PC-3 (cell line): Measurements from ENCODE around the gene MRPS24. TPM values are rescaled to one million over a fixed set of nuclear protein-coding genes. Genes with fewer than 3 reads are reported as not detected.
"Not testable (repeated sequence)": the region's sequence is repeated elsewhere in the genome, so short reads cannot be mapped to it uniquely, and the experiment has no call there.

ENCODE experiments used
- ATAC-seq: fragments of 200-7000 bp; cut with Tn5 transposase; 2 replicates; pipeline ENCODE4 v1.9.1; 2020; ENCODE audit warnings: mild to moderate bottlenecking, moderate library complexity
- BruUV-seq: library from RNA; stranded (reverse); fragments of 400-500 nt; replicated peaks from 2 replicates; lab custom pipeline; 2021; lab: Mats Ljungman, UMichigan
- CTCF ChIA-PET: fragments of 300-600 bp; sonication (Branson Sonifier 250); formaldehyde crosslinking; loops from one replicate; lab custom pipeline; 2022; ENCODE audit warnings: antibody characterized with exemption; lab: Charles Lee
- POLR2A ChIA-PET: fragments of 300-600 bp; sonication (Branson Sonifier 250); formaldehyde crosslinking; loops from one replicate; lab custom pipeline; 2022; ENCODE audit warnings: antibody characterized with exemption; ENCODE audit not compliant: unreplicated experiment; lab: Charles Lee
- DNase-seq: peaks from one replicate; pipeline ENCODE4 v3.0.0-alpha.2; 2015
- H2AFZ ChIP-seq: fragments of 300-600 bp; sonication (generic); 2 replicates; pipeline ENCODE4 v1.6.0; 2016; ENCODE audit warnings: antibody characterized with exemption, low read length
- H3F3A ChIP-seq: fragments of 300-600 bp; sonication (generic); one replicate; pipeline ENCODE4 v1.6.0; 2017; ENCODE audit warnings: antibody characterized with exemption, low read length, control low read depth, mild to moderate bottlenecking; ENCODE audit not compliant: unreplicated experiment
- H3K27ac ChIP-seq: fragments of 300-600 bp; sonication (generic); 2 replicates; pipeline ENCODE4 v1.5.1; 2016; ENCODE audit warnings: mild to moderate bottlenecking, low read length
- H3K27me3 ChIP-seq: fragments of 300-600 bp; sonication (generic); 2 replicates; pipeline ENCODE4 v1.6.1; 2016; ENCODE audit warnings: low read length, mixed read lengths
- H3K36me3 ChIP-seq: fragments of 300-600 bp; sonication (generic); 2 replicates; pipeline ENCODE4 v1.6.1; 2016; ENCODE audit warnings: low read depth, mixed run types, low read length, mixed read lengths
- H3K4me1 ChIP-seq: fragments of 300-600 bp; sonication (generic); 2 replicates; pipeline ENCODE4 v1.5.1; 2016; ENCODE audit warnings: low read length; ENCODE audit not compliant: insufficient read depth
- H3K4me2 ChIP-seq: fragments of 300-600 bp; sonication (generic); 2 replicates; pipeline ENCODE4 v1.6.0; 2016; ENCODE audit warnings: low read length
- H3K4me3 ChIP-seq: fragments of 300-600 bp; sonication (generic); 2 replicates; pipeline ENCODE4 v1.5.1; 2016; ENCODE audit warnings: mild to moderate bottlenecking, low read length, mixed read lengths
- H3K79me2 ChIP-seq: fragments of 300-600 bp; sonication (generic); 2 replicates; pipeline ENCODE4 v1.6.1; 2017; ENCODE audit warnings: low read length, mixed read lengths
- H3K9ac ChIP-seq: fragments of 300-600 bp; sonication (generic); 2 replicates; pipeline ENCODE4 v1.6.0; 2016; ENCODE audit warnings: mild to moderate bottlenecking, low read length
- H3K9me2 ChIP-seq: fragments of 300-600 bp; sonication (generic); replicated peaks from 2 replicates; pipeline ENCODE4 v1.6.1; 2016; ENCODE audit warnings: mixed run types, low read length, mixed read lengths
- H3K9me3 ChIP-seq: fragments of 300-600 bp; sonication (generic); 2 replicates; pipeline ENCODE4 v1.6.1; 2016; ENCODE audit warnings: low read length, mixed read lengths
- H4K20me1 ChIP-seq: fragments of 300-600 bp; sonication (generic); 2 replicates; pipeline ENCODE4 v1.6.1; 2016; ENCODE audit warnings: low read length, mixed read lengths
- EZH2 ChIP-seq: fragments of 300-600 bp; sonication (generic); IDR thresholded peaks from one replicate; pipeline ENCODE4 v1.6.1; 2017; ENCODE audit warnings: antibody characterized with exemption, mild to moderate bottlenecking, low read length; ENCODE audit not compliant: unreplicated experiment
- EZH2phosphoT487 ChIP-seq: fragments of 300-600 bp; sonication (generic); IDR thresholded peaks from 2 replicates; pipeline ENCODE4 v1.6.1; 2018; ENCODE audit warnings: mild to moderate bottlenecking, antibody characterized with exemption, low read length, borderline replicate concordance
- intact Hi-C: fragments of 100-400 bp; cut with micrococcal nuclease; formaldehyde crosslinking; loops from 2 replicates; pipeline ENCODE4 v1.9.0; 2023
- total RNA-seq: library from RNA; depleted of rRNA; stranded (reverse); fragments of >200 nt; gene quantifications from 2 replicates; pipeline ENCODE4 v1.2.3, GENCODE V29; 2014
- TF ChIP-seq, protein P1 (sequence below): fragments of 300-600 bp; sonication (generic); conservative IDR thresholded peaks from 2 replicates; pipeline ENCODE4 v1.5.1; 2017; ENCODE audit warnings: antibody characterized with exemption, low read depth, mild to moderate bottlenecking, low read length

The MRPS24 gene
- total RNA-seq, 1 experiment from 2014 or later, result 200 TPM

DNA sequence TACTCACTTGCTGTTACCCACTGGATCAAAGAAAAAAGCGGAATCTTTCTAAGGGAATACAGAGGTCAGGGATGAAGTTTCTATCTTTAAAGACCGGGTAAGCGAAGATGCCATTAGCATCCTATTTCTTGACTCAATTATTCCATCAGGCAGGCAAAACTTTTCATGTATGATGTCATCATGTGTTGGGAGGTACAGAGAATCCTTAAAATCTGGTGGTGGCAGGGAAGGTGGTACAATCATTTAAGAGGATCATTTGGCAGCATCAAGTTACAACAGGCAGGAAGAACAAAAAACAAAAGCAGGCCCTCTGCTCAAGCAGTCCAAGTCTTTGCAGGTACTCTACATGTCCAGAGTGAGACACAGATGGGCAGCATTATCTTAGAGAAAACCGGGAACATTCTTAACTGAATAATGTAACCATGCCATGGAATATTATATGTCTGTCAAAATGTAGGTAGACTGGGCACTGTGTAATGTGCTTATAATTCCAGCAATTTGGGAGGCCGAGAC, 33.3 kb upstream of the MRPS24 start:
- Histone ChIP-seq H3F3A (no peaks in the 10 kb centered on the region), H3K27ac (no peak overlapping the region), H2AFZ (no peak overlapping the region), H4K20me1 (peaks cover 12% of the 10 kb centered on the region; the same call in 1 of the 2 replicates), H3K4me2 (no peak overlapping the region), H3K9me3 (no peaks in the 10 kb centered on the region), H3K9me2 (no peaks in the 10 kb centered on the region), H3K4me3 (no peak overlapping the region), H3K9ac (no peak overlapping the region), H3K4me1 (peaks cover 26% of the 10 kb centered on the region), H3K79me2 (peaks cover 79% of the 10 kb centered on the region), H3K36me3 (no peaks in the 10 kb centered on the region), H3K27me3 (no peaks in the 10 kb centered on the region)
- ATAC-seq (no peak), DNase-seq (no peak)
- ChIA-PET POLR2A (no interaction called here), CTCF (no interaction called here)
- intact Hi-C loops, result no loop called here
- no TSS peak for BruUV-seq
- TF ChIP-seq EZH2 (no peak), EZH2phosphoT487 (no peak)
- TF ChIP-seq, protein P1, sequence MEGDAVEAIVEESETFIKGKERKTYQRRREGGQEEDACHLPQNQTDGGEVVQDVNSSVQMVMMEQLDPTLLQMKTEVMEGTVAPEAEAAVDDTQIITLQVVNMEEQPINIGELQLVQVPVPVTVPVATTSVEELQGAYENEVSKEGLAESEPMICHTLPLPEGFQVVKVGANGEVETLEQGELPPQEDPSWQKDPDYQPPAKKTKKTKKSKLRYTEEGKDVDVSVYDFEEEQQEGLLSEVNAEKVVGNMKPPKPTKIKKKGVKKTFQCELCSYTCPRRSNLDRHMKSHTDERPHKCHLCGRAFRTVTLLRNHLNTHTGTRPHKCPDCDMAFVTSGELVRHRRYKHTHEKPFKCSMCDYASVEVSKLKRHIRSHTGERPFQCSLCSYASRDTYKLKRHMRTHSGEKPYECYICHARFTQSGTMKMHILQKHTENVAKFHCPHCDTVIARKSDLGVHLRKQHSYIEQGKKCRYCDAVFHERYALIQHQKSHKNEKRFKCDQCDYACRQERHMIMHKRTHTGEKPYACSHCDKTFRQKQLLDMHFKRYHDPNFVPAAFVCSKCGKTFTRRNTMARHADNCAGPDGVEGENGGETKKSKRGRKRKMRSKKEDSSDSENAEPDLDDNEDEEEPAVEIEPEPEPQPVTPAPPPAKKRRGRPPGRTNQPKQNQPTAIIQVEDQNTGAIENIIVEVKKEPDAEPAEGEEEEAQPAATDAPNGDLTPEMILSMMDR, result no peak

DNA sequence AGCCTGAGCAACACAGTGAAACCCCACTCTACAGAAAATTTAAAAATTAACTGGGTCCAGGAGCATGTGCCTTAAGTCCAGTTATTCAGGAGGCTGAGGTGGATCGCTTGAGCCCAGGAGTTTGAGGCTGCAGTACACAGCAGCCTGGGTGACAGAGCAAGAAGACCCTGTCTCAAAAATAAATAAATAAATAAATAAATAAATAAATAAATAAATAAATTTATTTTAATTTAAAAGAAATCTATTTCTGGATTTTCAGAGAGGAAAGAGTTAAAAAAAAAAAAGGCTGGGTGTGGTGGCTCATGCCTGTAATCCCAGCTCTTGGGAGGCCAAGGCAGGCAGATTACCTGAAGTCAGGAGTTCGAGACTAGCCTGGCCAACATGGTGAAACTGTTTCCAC, 29.3 kb upstream of the MRPS24 start:
- H3K9ac ChIP-seq, H3K27me3 ChIP-seq, H3K27ac ChIP-seq, ATAC-seq, H3K9me3 ChIP-seq, H3K4me3 ChIP-seq, H3F3A ChIP-seq, BruUV-seq, H3K4me2 ChIP-seq, intact Hi-C loops, CTCF ChIA-PET, H3K4me1 ChIP-seq, H4K20me1 ChIP-seq, H3K9me2 ChIP-seq, POLR2A ChIA-PET, H3K36me3 ChIP-seq, DNase-seq, H2AFZ ChIP-seq: not testable (repeated sequence)
- peaks cover 93% of the 10 kb centered on the region for H3K79me2 ChIP-seq

DNA sequence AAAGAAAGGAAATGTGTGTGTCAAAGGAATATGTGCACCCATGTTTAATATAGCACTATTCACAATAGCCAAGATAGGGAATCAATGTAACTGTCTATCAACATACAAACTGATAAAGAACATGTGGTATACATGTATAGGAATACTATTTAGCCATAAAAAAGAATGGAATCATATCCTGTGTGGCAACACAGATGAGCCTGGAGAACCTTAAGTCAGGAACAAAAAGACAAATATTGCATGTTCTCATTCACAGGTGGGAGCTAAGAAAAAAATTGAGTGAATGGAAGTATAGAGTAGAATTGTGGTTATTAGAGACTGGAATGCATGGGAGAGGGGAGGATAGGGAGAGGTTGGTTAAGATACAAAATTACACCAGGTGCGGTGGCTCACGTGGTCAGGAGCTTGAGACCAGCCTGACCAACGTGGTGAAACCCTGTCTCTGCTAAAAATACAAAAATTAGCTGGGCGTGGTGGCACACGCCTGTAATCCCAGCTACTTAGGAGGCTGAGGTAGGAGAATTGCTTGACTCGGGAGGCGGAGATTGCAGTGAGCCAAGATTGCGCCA, 26.6 kb upstream of the MRPS24 start:
- Histone ChIP-seq H4K20me1 (no peaks in the 10 kb centered on the region), H3K79me2 (peaks cover 93% of the 10 kb centered on the region), H3K4me2 (no peak overlapping the region), H3K9ac (no peak overlapping the region), H3K27ac (no peak overlapping the region), H3K9me3 (no peaks in the 10 kb centered on the region), H3K36me3 (no peaks in the 10 kb centered on the region), H2AFZ (no peak overlapping the region), H3K4me3 (no peak overlapping the region), H3K4me1 (no peaks in the 10 kb centered on the region), H3K9me2 (no peaks in the 10 kb centered on the region), H3F3A (no peaks in the 10 kb centered on the region), H3K27me3 (no peaks in the 10 kb centered on the region)
- intact Hi-C loops, result no loop called here
- BruUV-seq, result no TSS peak
- no peak for ATAC-seq
- ChIA-PET CTCF (no interaction called here), POLR2A (no interaction called here)
- TF ChIP-seq EZH2, result no peak
- TF ChIP-seq, protein P1, result no peak
- DNase-seq, result no peak
